HEK293 (cell line): Measurements from ENCODE around the gene GLT1D1.
"Not testable (repeated sequence)": the region's sequence is repeated elsewhere in the genome, so short reads cannot be mapped to it uniquely, and the experiment has no call there.

Experiments used
- CTCF ChIA-PET: fragments of 350-600 bp; formaldehyde crosslinking; extraction: SDS; loops from one replicate; lab custom pipeline; 2021; ENCODE audit warnings: antibody characterized with exemption; lab: Yijun Ruan, JAX
- POLR2A ChIA-PET: fragments of 300-600 bp; formaldehyde crosslinking; extraction: SDS; loops from one replicate; lab custom pipeline; 2020; ENCODE audit warnings: antibody characterized with exemption, inconsistent platforms; lab: Yijun Ruan, JAX
- H3K27ac ChIP-seq: fragments of 200-500 bp; sonication (Bioruptor generic); 2 replicates; pipeline ENCODE4 v1.5.1; 2014; ENCODE audit warnings: low read depth, low read length, control low read depth, inconsistent platforms; ENCODE audit errors: extremely low read depth
- H3K36me3 ChIP-seq, 2 experiments: fragments of 200-500 bp in 1 of 2; sonication (Bioruptor generic) in 1 of 2; 1 replicate in 1 of 2; 2 replicates in 1 of 2; pipeline ENCODE4 v1.5.1; 2014 to 2017; ENCODE audit warnings: inconsistent platforms in 2 of 2, low read length in 2 of 2; ENCODE audit not compliant: control insufficient read depth in 2 of 2, insufficient read depth in 1 of 2
- H3K4me1 ChIP-seq: fragments of 200-500 bp; sonication (Bioruptor generic); 2 replicates; pipeline ENCODE4 v1.5.1; 2014; ENCODE audit warnings: mild to moderate bottlenecking, low read length, inconsistent platforms; ENCODE audit not compliant: control insufficient read depth, insufficient read depth
- H3K4me3 ChIP-seq: 2 replicates; pipeline ENCODE4 v1.5.1; 2011; ENCODE audit warnings: low read depth, mild to moderate bottlenecking, control low read depth, low read length, moderate library complexity
- H3K9me3 ChIP-seq: fragments of 200-500 bp; sonication (Bioruptor generic); 2 replicates; pipeline ENCODE4 v1.5.1; 2014; ENCODE audit warnings: low read depth, low read length, inconsistent platforms; ENCODE audit not compliant: control insufficient read depth, insufficient read depth
- ATF2 ChIP-seq: fragments of 450-650 bp; formaldehyde crosslinking; IDR thresholded peaks from 2 replicates; pipeline ENCODE4 v1.5.1; 2016; ENCODE audit warnings: missing biosample characterization, missing genetic modification characterization, low read depth
- OVOL3 ChIP-seq: fragments of 450-650 bp; formaldehyde crosslinking; IDR thresholded peaks from 2 replicates; pipeline ENCODE4 v1.5.1; 2016; ENCODE audit warnings: missing biosample characterization, missing genetic modification characterization
- SP7 ChIP-seq: fragments of 450-650 bp; formaldehyde crosslinking; IDR thresholded peaks from 2 replicates; pipeline ENCODE4 v1.5.1; 2016; ENCODE audit warnings: missing biosample characterization, missing genetic modification characterization
- TRIM28 ChIP-seq: IDR thresholded peaks from 2 replicates; pipeline ENCODE4 v1.6.1; 2011; ENCODE audit warnings: low read length, control low read depth, borderline replicate concordance
- ZBTB1 ChIP-seq: fragments of 450-650 bp; formaldehyde crosslinking; IDR thresholded peaks from 2 replicates; pipeline ENCODE4 v1.5.1; 2016; ENCODE audit warnings: missing biosample characterization, missing genetic modification characterization
- ZFP3 ChIP-seq: fragments of 450-650 bp; formaldehyde crosslinking; IDR thresholded peaks from 2 replicates; pipeline ENCODE4 v1.5.1; 2016; ENCODE audit warnings: low read depth, missing biosample characterization, missing genetic modification characterization
- ZNF16 ChIP-seq: fragments of 450-650 bp; formaldehyde crosslinking; IDR thresholded peaks from 2 replicates; pipeline ENCODE4 v1.5.1; 2016; ENCODE audit warnings: low read depth, missing biosample characterization, missing genetic modification characterization
- ZNF404 ChIP-seq: fragments of 450-650 bp; formaldehyde crosslinking; IDR thresholded peaks from 2 replicates; pipeline ENCODE4 v1.5.1; 2017; ENCODE audit warnings: missing biosample characterization, missing genetic modification characterization
- ZNF560 ChIP-seq: fragments of 450-650 bp; formaldehyde crosslinking; IDR thresholded peaks from 2 replicates; pipeline ENCODE4 v1.5.1; 2017; ENCODE audit warnings: missing biosample characterization, missing genetic modification characterization, borderline replicate concordance
- ZNF629 ChIP-seq: fragments of 450-650 bp; formaldehyde crosslinking; IDR thresholded peaks from 2 replicates; pipeline ENCODE4 v1.5.1; 2017; ENCODE audit warnings: missing biosample characterization, missing genetic modification characterization
- ZNF747 ChIP-seq: fragments of 450-650 bp; formaldehyde crosslinking; IDR thresholded peaks from 2 replicates; pipeline ENCODE4 v1.5.1; 2016; ENCODE audit warnings: missing biosample characterization, missing genetic modification characterization
- ZNF768 ChIP-seq: fragments of 450-650 bp; formaldehyde crosslinking; IDR thresholded peaks from 2 replicates; pipeline ENCODE4 v1.5.1; 2018; ENCODE audit warnings: missing biosample characterization, mild to moderate bottlenecking, missing genetic modification characterization
- ZNF785 ChIP-seq: fragments of 450-650 bp; formaldehyde crosslinking; IDR thresholded peaks from 2 replicates; pipeline ENCODE4 v1.5.1; 2016; ENCODE audit warnings: missing biosample characterization, missing genetic modification characterization
- ZNF792 ChIP-seq: fragments of 450-650 bp; formaldehyde crosslinking; IDR thresholded peaks from 2 replicates; pipeline ENCODE4 v1.5.1; 2016; ENCODE audit warnings: missing biosample characterization, missing genetic modification characterization
- ZNF830 ChIP-seq: fragments of 450-650 bp; IDR thresholded peaks from 2 replicates; pipeline ENCODE4 v1.5.0; 2018; ENCODE audit warnings: missing biosample characterization, missing genetic modification characterization, low read depth, mild to moderate bottlenecking, moderate library complexity
- ZSCAN30 ChIP-seq: fragments of 450-650 bp; IDR thresholded peaks from 2 replicates; pipeline ENCODE4 v1.5.1; 2018; ENCODE audit warnings: missing biosample characterization, mild to moderate bottlenecking, missing genetic modification characterization, moderate library complexity
- TF ChIP-seq, protein P1 (sequence below): fragments of 450-650 bp; IDR thresholded peaks from 2 replicates; pipeline ENCODE4 v1.5.1; 2018; ENCODE audit warnings: missing biosample characterization, mild to moderate bottlenecking, missing genetic modification characterization

The GLT1D1 gene

DNA sequence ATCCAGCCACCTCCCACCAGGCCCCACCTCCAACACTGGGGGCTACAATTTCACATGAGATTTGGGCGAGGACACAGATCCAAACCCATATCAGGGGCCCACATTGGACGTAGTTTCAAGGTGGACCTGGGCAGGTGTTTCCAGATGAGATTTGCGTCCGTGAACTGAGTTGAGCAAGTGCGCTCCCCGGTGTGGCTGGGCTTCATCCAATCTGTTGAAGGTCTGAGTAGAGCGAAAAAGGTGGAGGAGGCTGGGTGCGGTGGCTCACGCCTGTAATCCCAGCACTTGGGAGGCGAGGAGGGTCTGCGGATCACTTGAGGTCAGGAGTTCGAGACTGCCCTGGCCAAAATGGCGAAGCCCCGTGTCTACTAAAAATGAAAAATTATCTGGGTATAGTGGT is 4.9 kb upstream of the GLT1D1 start:
- ChIA-PET CTCF (interaction anchor here (0.5 kb wide), 1 partner anchor 1438 kb away, joined by 5 read pairs; no protein-coding TSS in a partner anchor), POLR2A (no interaction called here)
- TF ChIP-seq ZNF792 (tag by site-specific recombination) = no peak
- TF ChIP-seq OVOL3 (tag by site-specific recombination) = no peak
- no peak for TF ChIP-seq ZBTB1 (tag by site-specific recombination)
- TF ChIP-seq ATF2 (tag by site-specific recombination) = no peak
- no peak for TF ChIP-seq ZNF768 (tag by site-specific recombination)
- no peak for TF ChIP-seq ZSCAN30
- TF ChIP-seq ZFP3 = no peak
- TF ChIP-seq ZNF404 (tag by site-specific recombination) = no peak
- TF ChIP-seq ZNF830 (tag by site-specific recombination) = no peak
- TF ChIP-seq ZNF747 (tag by site-specific recombination) = no peak
- TF ChIP-seq ZNF629 (tag by site-specific recombination) = no peak
- TF ChIP-seq, protein P1, sequence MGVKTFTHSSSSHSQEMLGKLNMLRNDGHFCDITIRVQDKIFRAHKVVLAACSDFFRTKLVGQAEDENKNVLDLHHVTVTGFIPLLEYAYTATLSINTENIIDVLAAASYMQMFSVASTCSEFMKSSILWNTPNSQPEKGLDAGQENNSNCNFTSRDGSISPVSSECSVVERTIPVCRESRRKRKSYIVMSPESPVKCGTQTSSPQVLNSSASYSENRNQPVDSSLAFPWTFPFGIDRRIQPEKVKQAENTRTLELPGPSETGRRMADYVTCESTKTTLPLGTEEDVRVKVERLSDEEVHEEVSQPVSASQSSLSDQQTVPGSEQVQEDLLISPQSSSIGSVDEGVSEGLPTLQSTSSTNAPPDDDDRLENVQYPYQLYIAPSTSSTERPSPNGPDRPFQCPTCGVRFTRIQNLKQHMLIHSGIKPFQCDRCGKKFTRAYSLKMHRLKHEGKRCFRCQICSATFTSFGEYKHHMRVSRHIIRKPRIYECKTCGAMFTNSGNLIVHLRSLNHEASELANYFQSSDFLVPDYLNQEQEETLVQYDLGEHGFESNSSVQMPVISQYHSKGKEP (tag by site-specific recombination) = no peak
- no peak for TF ChIP-seq TRIM28
- TF ChIP-seq ZNF560 (tag by site-specific recombination) = no peak
- no peak for TF ChIP-seq SP7 (tag by site-specific recombination)
- H3K27ac ChIP-seq = no peak overlapping the region
- no peaks in the 10 kb centered on the region for H3K9me3 ChIP-seq
- no peaks in the 10 kb centered on the region for H3K36me3 ChIP-seq
- no peak overlapping the region for H3K4me3 ChIP-seq
- H3K4me1 ChIP-seq = no peaks in the 10 kb centered on the region

DNA sequence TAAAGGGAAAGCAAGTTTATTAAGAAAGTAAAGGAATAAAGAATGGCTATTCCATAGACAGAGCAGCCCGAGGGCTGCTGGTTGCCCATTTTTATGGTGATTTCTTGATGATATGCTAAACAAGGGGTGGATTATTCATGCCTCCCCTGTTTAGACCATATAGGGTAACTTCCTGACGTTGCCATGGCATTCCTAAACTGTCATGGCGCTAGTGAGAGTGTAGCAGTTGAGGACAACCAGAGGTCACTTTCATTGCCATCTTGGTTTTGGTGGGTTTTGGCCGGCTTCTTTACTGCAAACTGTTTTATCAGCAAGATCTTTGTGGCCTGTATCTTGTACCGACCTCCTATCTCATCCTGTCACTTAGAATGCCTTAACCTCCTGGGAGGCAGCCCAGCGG is 3.5 kb upstream of the GLT1D1 start:
- CTCF ChIA-PET, POLR2A ChIA-PET, H3K9me3 ChIP-seq, H3K4me3 ChIP-seq, H3K27ac ChIP-seq, H3K4me1 ChIP-seq, H3K36me3 ChIP-seq: not testable (repeated sequence)

- Histone ChIP-seq H3K27ac (no peak overlapping the region), H3K36me3 (no peaks in the 10 kb centered on the region), H3K9me3 (no peaks in the 10 kb centered on the region), H3K4me1 (no peaks in the 10 kb centered on the region), H3K4me3 (no peak overlapping the region)
- ChIA-PET CTCF (interaction anchor here (1.1 kb wide), 1 partner anchor 10 kb away, joined by 3 read pairs; no protein-coding TSS in a partner anchor), POLR2A (no interaction called here)
- TF ChIP-seq ZNF785 (tag by site-specific recombination) (no peak), ZNF16 (tag by site-specific recombination) (no peak)
Observed at GRCh38 chr12:128850400-128850799, 2.9 kb upstream of the GLT1D1 start.

GRCh38 chr12:128851429-128851828 is 1.8 kb upstream of the GLT1D1 start:
- H3K4me1 ChIP-seq, H3K4me3 ChIP-seq, POLR2A ChIA-PET, H3K36me3 ChIP-seq, H3K9me3 ChIP-seq, H3K27ac ChIP-seq: not testable (repeated sequence)
- CTCF ChIA-PET = interaction anchor here (1.1 kb wide), 1 partner anchor 11 kb away, joined by 3 read pairs; no protein-coding TSS in a partner anchor
